SK-N-SH (cell line): ENCODE data around the gene SERPINH1. TPM values are rescaled to one million over a fixed set of nuclear protein-coding genes. Genes with fewer than 3 reads are reported as not detected.

Experiments
- CTCF ChIA-PET: fragments of 300-600, 350-600 bp; formaldehyde crosslinking; extraction: SDS; loops from one replicate; lab custom pipeline; 2021; lab: Yijun Ruan, JAX
- POLR2A ChIA-PET: fragments of 350-600 bp; sonication (Branson Sonifier 250); formaldehyde crosslinking; extraction: SDS; loops from one replicate; lab custom pipeline; 2020; ENCODE audit warnings: antibody characterized with exemption, inconsistent platforms; lab: Yijun Ruan, JAX
- DNase-seq: peaks from one replicate; pipeline ENCODE4 v3.0.0; 2012
- H2AFZ ChIP-seq: fragments of 200-600 bp; sonication (generic); 2 replicates; pipeline ENCODE4 v1.8.1; 2016; ENCODE audit warnings: antibody characterized with exemption, mild to moderate bottlenecking, low read depth
- H3F3A ChIP-seq: fragments of 200-600 bp; sonication (generic); replicated peaks from 2 replicates; pipeline ENCODE3; 2016; ENCODE audit warnings: antibody characterized with exemption, mild to moderate bottlenecking; ENCODE audit not compliant: insufficient read depth
- H3K27ac ChIP-seq, 2 experiments: fragments of 200-500 bp in 1 of 2; fragments of 200-600 bp in 1 of 2; sonication (Bioruptor generic) in 1 of 2; sonication (generic), shearing (Covaris generic) in 1 of 2; 2 replicates each; pipeline versions ENCODE4 v1.5.1 to v1.6.1; 2014 to 2016; ENCODE audit warnings: low read depth in 2 of 2, inconsistent platforms in 1 of 2, low read length in 1 of 2, mild to moderate bottlenecking in 1 of 2, mixed read lengths in 1 of 2
- H3K27me3 ChIP-seq: fragments of 200-600 bp; sonication (generic), shearing (Covaris generic); 2 replicates; pipeline ENCODE4 v1.6.1; 2016; ENCODE audit warnings: mixed run types; ENCODE audit not compliant: insufficient read depth
- H3K36me3 ChIP-seq, 2 experiments: fragments of 200-500 bp in 1 of 2; fragments of 200-600 bp in 1 of 2; sonication (Bioruptor generic) in 1 of 2; sonication (generic) in 1 of 2; replicated peaks in 1 of 2; 2 replicates each; pipeline versions ENCODE3 to v1.5.1; 2014 to 2016; ENCODE audit warnings: low read length in 1 of 2, mild to moderate bottlenecking in 1 of 2; ENCODE audit not compliant: insufficient read depth in 2 of 2, control insufficient read depth in 1 of 2
- H3K4me1 ChIP-seq, 2 experiments: fragments of 200-500 bp in 1 of 2; fragments of 200-600 bp in 1 of 2; sonication (Bioruptor generic) in 1 of 2; sonication (generic), shearing (Covaris generic) in 1 of 2; 2 replicates each; pipeline versions ENCODE4 v1.5.1 to v1.6.1; 2014 to 2016; ENCODE audit warnings: low read depth in 1 of 2, low read length in 1 of 2, mixed run types in 1 of 2; ENCODE audit not compliant: insufficient read depth in 2 of 2, control insufficient read depth in 1 of 2
- H3K4me2 ChIP-seq: fragments of 200-600 bp; sonication (generic), shearing (Covaris generic); 2 replicates; pipeline ENCODE4 v1.6.1; 2017; ENCODE audit warnings: mixed run types
- H3K4me3 ChIP-seq, 2 experiments: fragments of 200-500 bp in 1 of 2; fragments of 200-600 bp in 1 of 2; sonication (Bioruptor generic) in 1 of 2; sonication (generic), shearing (Covaris generic) in 1 of 2; 2 replicates each; pipeline versions ENCODE4 v1.5.1 to v1.8.1; 2014 to 2016; ENCODE audit warnings: low read depth in 2 of 2, inconsistent platforms in 1 of 2, low read length in 1 of 2, mild to moderate bottlenecking in 1 of 2, mixed read lengths in 1 of 2, moderate library complexity in 1 of 2
- H3K79me2 ChIP-seq: fragments of 200-600 bp; sonication (generic); 2 replicates; pipeline ENCODE4 v1.8.1; 2017; ENCODE audit warnings: mild to moderate bottlenecking; ENCODE audit not compliant: insufficient read depth
- H3K9ac ChIP-seq: fragments of 200-600 bp; sonication (generic); 2 replicates; pipeline ENCODE4 v1.6.1; 2017; ENCODE audit warnings: mixed run types
- H3K9me2 ChIP-seq: fragments of 200-600 bp; sonication (generic); 2 replicates; pipeline ENCODE4 v1.6.1; 2017; ENCODE audit warnings: mixed run types
- H3K9me3 ChIP-seq: fragments of 200-600 bp; sonication (generic); 2 replicates; pipeline ENCODE4 v1.6.1; 2017; ENCODE audit warnings: mixed run types, mild to moderate bottlenecking, moderate library complexity
- H4K20me1 ChIP-seq: fragments of 200-600 bp; sonication (generic); 2 replicates; pipeline ENCODE4 v1.6.1; 2017; ENCODE audit warnings: mild to moderate bottlenecking, mixed run types; ENCODE audit not compliant: insufficient read depth
- FOSL2 ChIP-seq: IDR thresholded peaks from 2 replicates; pipeline ENCODE4 v1.4.0; 2012; ENCODE audit warnings: low read depth, mild to moderate bottlenecking, moderate library complexity, borderline replicate concordance
- FOXM1 ChIP-seq: IDR thresholded peaks from 2 replicates; pipeline ENCODE4 v1.4.0; 2012; ENCODE audit warnings: low read depth, mild to moderate bottlenecking
- GABPA ChIP-seq: IDR thresholded peaks from 2 replicates; pipeline ENCODE4 v1.4.0; 2012; ENCODE audit warnings: low read depth, mild to moderate bottlenecking
- JUND ChIP-seq: IDR thresholded peaks from 2 replicates; pipeline ENCODE4 v1.4.0; 2012
- POLR2AphosphoS5 ChIP-seq: IDR thresholded peaks from 2 replicates; pipeline ENCODE4 v1.6.1; 2012; ENCODE audit warnings: low read depth, low read length
- RFX5 ChIP-seq: IDR thresholded peaks from 2 replicates; pipeline ENCODE4 v1.6.1; 2012; ENCODE audit warnings: mild to moderate bottlenecking, improper control_type of control experiment, low read length
- TAF1 ChIP-seq: IDR thresholded peaks from 2 replicates; pipeline ENCODE4 v1.6.1; 2012; ENCODE audit warnings: low read depth, mild to moderate bottlenecking, low read length, moderate library complexity, borderline replicate concordance
- TEAD4 ChIP-seq: IDR thresholded peaks from 2 replicates; pipeline ENCODE4 v1.4.0; 2012; ENCODE audit warnings: mild to moderate bottlenecking, borderline replicate concordance; ENCODE audit not compliant: insufficient read depth
- YY1 ChIP-seq: IDR thresholded peaks from 2 replicates; pipeline ENCODE4 v1.4.0; 2012; ENCODE audit warnings: low read depth, mild to moderate bottlenecking
- WGBS: methylation state at CpG from one replicate; pipeline ENCODE4 v1.1.6; 2017; ENCODE audit warnings: low lambda C conversion rate; 5-methylcytosine and 5-hydroxymethylcytosine counted together
- polyA plus RNA-seq, 3 experiments: library from polyadenylated mRNA; depleted of rRNA; stranded (reverse); fragments of >200 nt; gene quantifications; 2 replicates each; pipeline ENCODE4 v1.2.3, GENCODE V29; 2012
- TF ChIP-seq, protein P1 (sequence below): IDR thresholded peaks from 2 replicates; pipeline ENCODE4 v1.4.0; 2012; ENCODE audit warnings: low read depth
- TF ChIP-seq, protein P2 (sequence below): IDR thresholded peaks from 2 replicates; pipeline ENCODE4; 2012
- TF ChIP-seq, protein P3 (sequence below): fragments of 200-600 bp; sonication (generic); IDR thresholded peaks from 2 replicates; pipeline ENCODE4 v1.6.1; 2017; ENCODE audit warnings: antibody characterized with exemption, mild to moderate bottlenecking, moderate library complexity
- TF ChIP-seq, protein P4 (sequence below): IDR thresholded peaks from 2 replicates; pipeline ENCODE4 v1.4.0; 2012; ENCODE audit warnings: low read depth, borderline replicate concordance
- TF ChIP-seq, protein P5 (sequence below): IDR thresholded peaks from 2 replicates; pipeline ENCODE4 v1.6.1; 2012; ENCODE audit warnings: mild to moderate bottlenecking, low read depth, low read length, moderate library complexity
- TF ChIP-seq, protein P6 (sequence below): IDR thresholded peaks from 2 replicates; pipeline ENCODE4 v1.4.0; 2012; ENCODE audit warnings: low read depth, borderline replicate concordance

The SERPINH1 gene
- polyA plus RNA-seq, 1 of the 3 experiments (the other 2 are of a cell fraction): 293 TPM

DNA sequence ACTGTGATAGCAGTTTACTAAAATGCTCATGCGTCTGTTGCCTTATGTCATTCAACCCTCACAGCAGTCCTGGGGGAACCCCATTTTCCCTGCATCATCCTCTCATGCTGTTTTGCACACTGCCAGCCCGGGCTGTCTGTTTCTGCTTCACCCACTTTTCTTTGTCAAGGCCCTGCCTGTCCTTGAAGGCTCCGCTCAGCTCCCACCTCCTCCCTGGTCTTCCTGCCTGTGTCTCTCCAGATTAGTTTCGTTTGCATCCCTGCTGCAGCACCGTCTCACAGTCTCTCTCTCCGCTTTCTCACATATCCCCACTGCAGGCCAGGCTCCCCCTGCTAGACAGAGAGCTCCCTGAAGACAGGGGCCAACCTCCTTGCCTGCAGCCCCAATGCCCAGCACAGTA, 29.9 kb downstream of the SERPINH1 start:
- Histone ChIP-seq H3K4me3 (no peak overlapping the region), H3F3A (no peaks in the 10 kb centered on the region), H4K20me1 (no peaks in the 10 kb centered on the region), H3K4me2 (no peak overlapping the region), H3K36me3 (no peaks in the 10 kb centered on the region)
- TF ChIP-seq, protein P1, sequence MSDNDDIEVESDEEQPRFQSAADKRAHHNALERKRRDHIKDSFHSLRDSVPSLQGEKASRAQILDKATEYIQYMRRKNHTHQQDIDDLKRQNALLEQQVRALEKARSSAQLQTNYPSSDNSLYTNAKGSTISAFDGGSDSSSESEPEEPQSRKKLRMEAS: no peak
- TF ChIP-seq, protein P2, sequence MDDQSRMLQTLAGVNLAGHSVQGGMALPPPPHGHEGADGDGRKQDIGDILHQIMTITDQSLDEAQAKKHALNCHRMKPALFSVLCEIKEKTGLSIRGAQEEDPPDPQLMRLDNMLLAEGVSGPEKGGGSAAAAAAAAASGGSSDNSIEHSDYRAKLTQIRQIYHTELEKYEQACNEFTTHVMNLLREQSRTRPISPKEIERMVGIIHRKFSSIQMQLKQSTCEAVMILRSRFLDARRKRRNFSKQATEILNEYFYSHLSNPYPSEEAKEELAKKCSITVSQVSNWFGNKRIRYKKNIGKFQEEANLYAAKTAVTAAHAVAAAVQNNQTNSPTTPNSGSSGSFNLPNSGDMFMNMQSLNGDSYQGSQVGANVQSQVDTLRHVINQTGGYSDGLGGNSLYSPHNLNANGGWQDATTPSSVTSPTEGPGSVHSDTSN: no peak
- TF ChIP-seq, protein P3, sequence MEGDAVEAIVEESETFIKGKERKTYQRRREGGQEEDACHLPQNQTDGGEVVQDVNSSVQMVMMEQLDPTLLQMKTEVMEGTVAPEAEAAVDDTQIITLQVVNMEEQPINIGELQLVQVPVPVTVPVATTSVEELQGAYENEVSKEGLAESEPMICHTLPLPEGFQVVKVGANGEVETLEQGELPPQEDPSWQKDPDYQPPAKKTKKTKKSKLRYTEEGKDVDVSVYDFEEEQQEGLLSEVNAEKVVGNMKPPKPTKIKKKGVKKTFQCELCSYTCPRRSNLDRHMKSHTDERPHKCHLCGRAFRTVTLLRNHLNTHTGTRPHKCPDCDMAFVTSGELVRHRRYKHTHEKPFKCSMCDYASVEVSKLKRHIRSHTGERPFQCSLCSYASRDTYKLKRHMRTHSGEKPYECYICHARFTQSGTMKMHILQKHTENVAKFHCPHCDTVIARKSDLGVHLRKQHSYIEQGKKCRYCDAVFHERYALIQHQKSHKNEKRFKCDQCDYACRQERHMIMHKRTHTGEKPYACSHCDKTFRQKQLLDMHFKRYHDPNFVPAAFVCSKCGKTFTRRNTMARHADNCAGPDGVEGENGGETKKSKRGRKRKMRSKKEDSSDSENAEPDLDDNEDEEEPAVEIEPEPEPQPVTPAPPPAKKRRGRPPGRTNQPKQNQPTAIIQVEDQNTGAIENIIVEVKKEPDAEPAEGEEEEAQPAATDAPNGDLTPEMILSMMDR: no peak
- TF ChIP-seq TEAD4 (no peak), POLR2AphosphoS5 (no peak), TAF1 (no peak), JUND (no peak), GABPA (no peak)
- TF ChIP-seq, protein P4, sequence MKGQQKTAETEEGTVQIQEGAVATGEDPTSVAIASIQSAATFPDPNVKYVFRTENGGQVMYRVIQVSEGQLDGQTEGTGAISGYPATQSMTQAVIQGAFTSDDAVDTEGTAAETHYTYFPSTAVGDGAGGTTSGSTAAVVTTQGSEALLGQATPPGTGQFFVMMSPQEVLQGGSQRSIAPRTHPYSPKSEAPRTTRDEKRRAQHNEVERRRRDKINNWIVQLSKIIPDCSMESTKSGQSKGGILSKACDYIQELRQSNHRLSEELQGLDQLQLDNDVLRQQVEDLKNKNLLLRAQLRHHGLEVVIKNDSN: no peak
- TF ChIP-seq, all 33 proteins: peak for 0
- Histone ChIP-seq H3K4me1 (peaks cover 0 to 10% of the 10 kb centered on the region in 2 experiments; a peak in 1 of 4 replicates), H3K9me3 (no peaks in the 10 kb centered on the region), H3K9me2 (no peaks in the 10 kb centered on the region), H3K27me3 (no peaks in the 10 kb centered on the region), H3K79me2 (no peaks in the 10 kb centered on the region), H2AFZ (no peak overlapping the region), H3K27ac (no peak overlapping the region), H3K9ac (no peak overlapping the region)
- WGBS: 83% methylated on average over 6 of the region's 6 CpGs
- no peak for DNase-seq
- POLR2A ChIA-PET: interaction anchor here (1.3 to 2.6 kb wide), 2 partner anchors 9 kb away, joined by 3 to 9 read pairs; no protein-coding TSS in a partner anchor
- CTCF ChIA-PET: interaction anchor here (0.9 to 1.5 kb wide), 2 partner anchors 8 to 20 kb away, joined by 3 read pairs; no protein-coding TSS in a partner anchor

DNA sequence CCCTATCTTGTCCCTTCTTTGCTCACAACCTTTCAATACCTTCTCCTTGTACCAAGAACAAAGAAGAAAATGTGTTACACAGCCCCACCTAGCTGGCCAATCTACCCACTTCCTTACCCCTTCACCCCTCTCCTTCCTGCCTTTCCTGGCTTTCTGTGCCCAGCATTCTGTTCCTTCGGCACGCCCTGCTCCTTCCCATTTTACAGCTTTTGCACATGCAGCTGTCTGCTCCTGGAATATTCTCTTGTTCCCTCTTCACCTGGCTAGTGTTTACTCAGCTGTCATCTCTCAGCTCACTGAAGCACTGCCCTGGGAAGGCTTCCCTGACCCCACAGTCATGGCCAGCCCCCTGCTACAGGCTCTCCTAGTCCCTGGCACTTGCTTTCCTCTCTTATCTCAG, 30.7 kb downstream of the SERPINH1 start:
- no peaks in the 10 kb centered on the region for H3K79me2 ChIP-seq
- 91% methylated on average over 2 of the region's 2 CpGs for WGBS
- no peak overlapping the region for H3K27ac ChIP-seq
- H3K4me3 ChIP-seq: no peak overlapping the region
- H3K4me2 ChIP-seq: no peak overlapping the region
- H3K27me3 ChIP-seq: no peaks in the 10 kb centered on the region
- H3K9ac ChIP-seq: no peak overlapping the region
- H3K36me3 ChIP-seq: no peaks in the 10 kb centered on the region
- peaks cover 0 to 13% of the 10 kb centered on the region in 2 experiments; a peak in 1 of 4 replicates for H3K4me1 ChIP-seq
- POLR2A ChIA-PET: interaction anchor here (1.3 to 2.6 kb wide), 2 partner anchors 8 to 9 kb away, joined by 3 to 9 read pairs; no protein-coding TSS in a partner anchor
- DNase-seq: no peak
- CTCF ChIA-PET: interaction anchor here (0.9 to 1.7 kb wide), 3 partner anchors 9 to 19 kb away, joined by 3 to 5 read pairs (median 3); no protein-coding TSS in a partner anchor
- H3F3A ChIP-seq: no peaks in the 10 kb centered on the region
- no peaks in the 10 kb centered on the region for H4K20me1 ChIP-seq
- H3K9me2 ChIP-seq: no peaks in the 10 kb centered on the region
- H3K9me3 ChIP-seq: no peaks in the 10 kb centered on the region
- H2AFZ ChIP-seq: no peak overlapping the region
- TF ChIP-seq RFX5: no peak
- TF ChIP-seq, protein P5, sequence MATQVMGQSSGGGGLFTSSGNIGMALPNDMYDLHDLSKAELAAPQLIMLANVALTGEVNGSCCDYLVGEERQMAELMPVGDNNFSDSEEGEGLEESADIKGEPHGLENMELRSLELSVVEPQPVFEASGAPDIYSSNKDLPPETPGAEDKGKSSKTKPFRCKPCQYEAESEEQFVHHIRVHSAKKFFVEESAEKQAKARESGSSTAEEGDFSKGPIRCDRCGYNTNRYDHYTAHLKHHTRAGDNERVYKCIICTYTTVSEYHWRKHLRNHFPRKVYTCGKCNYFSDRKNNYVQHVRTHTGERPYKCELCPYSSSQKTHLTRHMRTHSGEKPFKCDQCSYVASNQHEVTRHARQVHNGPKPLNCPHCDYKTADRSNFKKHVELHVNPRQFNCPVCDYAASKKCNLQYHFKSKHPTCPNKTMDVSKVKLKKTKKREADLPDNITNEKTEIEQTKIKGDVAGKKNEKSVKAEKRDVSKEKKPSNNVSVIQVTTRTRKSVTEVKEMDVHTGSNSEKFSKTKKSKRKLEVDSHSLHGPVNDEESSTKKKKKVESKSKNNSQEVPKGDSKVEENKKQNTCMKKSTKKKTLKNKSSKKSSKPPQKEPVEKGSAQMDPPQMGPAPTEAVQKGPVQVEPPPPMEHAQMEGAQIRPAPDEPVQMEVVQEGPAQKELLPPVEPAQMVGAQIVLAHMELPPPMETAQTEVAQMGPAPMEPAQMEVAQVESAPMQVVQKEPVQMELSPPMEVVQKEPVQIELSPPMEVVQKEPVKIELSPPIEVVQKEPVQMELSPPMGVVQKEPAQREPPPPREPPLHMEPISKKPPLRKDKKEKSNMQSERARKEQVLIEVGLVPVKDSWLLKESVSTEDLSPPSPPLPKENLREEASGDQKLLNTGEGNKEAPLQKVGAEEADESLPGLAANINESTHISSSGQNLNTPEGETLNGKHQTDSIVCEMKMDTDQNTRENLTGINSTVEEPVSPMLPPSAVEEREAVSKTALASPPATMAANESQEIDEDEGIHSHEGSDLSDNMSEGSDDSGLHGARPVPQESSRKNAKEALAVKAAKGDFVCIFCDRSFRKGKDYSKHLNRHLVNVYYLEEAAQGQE: no peak
- no peak for TF ChIP-seq JUND
- TF ChIP-seq, protein P6, sequence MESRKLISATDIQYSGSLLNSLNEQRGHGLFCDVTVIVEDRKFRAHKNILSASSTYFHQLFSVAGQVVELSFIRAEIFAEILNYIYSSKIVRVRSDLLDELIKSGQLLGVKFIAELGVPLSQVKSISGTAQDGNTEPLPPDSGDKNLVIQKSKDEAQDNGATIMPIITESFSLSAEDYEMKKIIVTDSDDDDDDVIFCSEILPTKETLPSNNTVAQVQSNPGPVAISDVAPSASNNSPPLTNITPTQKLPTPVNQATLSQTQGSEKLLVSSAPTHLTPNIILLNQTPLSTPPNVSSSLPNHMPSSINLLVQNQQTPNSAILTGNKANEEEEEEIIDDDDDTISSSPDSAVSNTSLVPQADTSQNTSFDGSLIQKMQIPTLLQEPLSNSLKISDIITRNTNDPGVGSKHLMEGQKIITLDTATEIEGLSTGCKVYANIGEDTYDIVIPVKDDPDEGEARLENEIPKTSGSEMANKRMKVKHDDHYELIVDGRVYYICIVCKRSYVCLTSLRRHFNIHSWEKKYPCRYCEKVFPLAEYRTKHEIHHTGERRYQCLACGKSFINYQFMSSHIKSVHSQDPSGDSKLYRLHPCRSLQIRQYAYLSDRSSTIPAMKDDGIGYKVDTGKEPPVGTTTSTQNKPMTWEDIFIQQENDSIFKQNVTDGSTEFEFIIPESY: no peak
- TF ChIP-seq FOXM1: no peak
- no peak for TF ChIP-seq GABPA
- no peak for TF ChIP-seq FOSL2
- no peak for TF ChIP-seq YY1
- TF ChIP-seq, protein P2: no peak
- TF ChIP-seq POLR2AphosphoS5: no peak
